Measurements from ENCODE around the gene INO80E.

GRCh38 chr16:29968205-29968604 is 27.8 kb upstream of the INO80E start:
- TF ChIP-seq, protein P1, sequence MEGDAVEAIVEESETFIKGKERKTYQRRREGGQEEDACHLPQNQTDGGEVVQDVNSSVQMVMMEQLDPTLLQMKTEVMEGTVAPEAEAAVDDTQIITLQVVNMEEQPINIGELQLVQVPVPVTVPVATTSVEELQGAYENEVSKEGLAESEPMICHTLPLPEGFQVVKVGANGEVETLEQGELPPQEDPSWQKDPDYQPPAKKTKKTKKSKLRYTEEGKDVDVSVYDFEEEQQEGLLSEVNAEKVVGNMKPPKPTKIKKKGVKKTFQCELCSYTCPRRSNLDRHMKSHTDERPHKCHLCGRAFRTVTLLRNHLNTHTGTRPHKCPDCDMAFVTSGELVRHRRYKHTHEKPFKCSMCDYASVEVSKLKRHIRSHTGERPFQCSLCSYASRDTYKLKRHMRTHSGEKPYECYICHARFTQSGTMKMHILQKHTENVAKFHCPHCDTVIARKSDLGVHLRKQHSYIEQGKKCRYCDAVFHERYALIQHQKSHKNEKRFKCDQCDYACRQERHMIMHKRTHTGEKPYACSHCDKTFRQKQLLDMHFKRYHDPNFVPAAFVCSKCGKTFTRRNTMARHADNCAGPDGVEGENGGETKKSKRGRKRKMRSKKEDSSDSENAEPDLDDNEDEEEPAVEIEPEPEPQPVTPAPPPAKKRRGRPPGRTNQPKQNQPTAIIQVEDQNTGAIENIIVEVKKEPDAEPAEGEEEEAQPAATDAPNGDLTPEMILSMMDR (IDR thresholded peaks at IDR 0.05), result no peak
- TF ChIP-seq TCF7L2 (IDR thresholded peaks at IDR 0.05; ENCODE audit: low read depth, low read length) (no peak), REST (IDR thresholded peaks at IDR 0.05; ENCODE audit: insufficient read depth in 1 of 2, low read depth in 2 of 2, low read length in 1 of 2) (no peak), SIN3A (IDR thresholded peaks at IDR 0.05; ENCODE audit: borderline replicate concordance, insufficient read depth, low read depth, low read length) (no peak)
